A549 (cell line): ENCODE data around the gene MRPL53.

ENCODE experiments used
- POLR2A ChIP-seq: IDR thresholded peaks from 2 replicates; pipeline ENCODE4 v1.6.1; 2012; ENCODE audit warnings: mild to moderate bottlenecking, low read length
- RAD21 ChIP-seq, 2 experiments: fragments of >200 bp in 1 of 2; sonication (Bioruptor Twin) in 1 of 2; formaldehyde crosslinking in 1 of 2; IDR thresholded peaks in 1 of 2; conservative IDR thresholded peaks in 1 of 2; 2 replicates in 1 of 2; 3 replicates in 1 of 2; pipeline ENCODE4 v1.6.1; 2012 to 2018; ENCODE audit warnings: inconsistent platforms in 1 of 2
- ZNF302 ChIP-seq: fragments of 250-450 bp; sonication (Bioruptor Pico); IDR thresholded peaks from 2 replicates; pipeline ENCODE4 v1.9.0; 2021; ENCODE audit warnings: inconsistent platforms, mild to moderate bottlenecking, moderate library complexity
- TF ChIP-seq, protein P1 (sequence below): fragments of >200 bp; sonication (Bioruptor Twin); formaldehyde crosslinking; IDR thresholded peaks from 3 replicates; pipeline ENCODE4 v1.5.1; 2016
- TF ChIP-seq, protein P2 (sequence below): fragments of 450-650 bp; IDR thresholded peaks from 2 replicates; pipeline ENCODE4 v1.6.1; 2014; ENCODE audit warnings: antibody characterized with exemption

DNA sequence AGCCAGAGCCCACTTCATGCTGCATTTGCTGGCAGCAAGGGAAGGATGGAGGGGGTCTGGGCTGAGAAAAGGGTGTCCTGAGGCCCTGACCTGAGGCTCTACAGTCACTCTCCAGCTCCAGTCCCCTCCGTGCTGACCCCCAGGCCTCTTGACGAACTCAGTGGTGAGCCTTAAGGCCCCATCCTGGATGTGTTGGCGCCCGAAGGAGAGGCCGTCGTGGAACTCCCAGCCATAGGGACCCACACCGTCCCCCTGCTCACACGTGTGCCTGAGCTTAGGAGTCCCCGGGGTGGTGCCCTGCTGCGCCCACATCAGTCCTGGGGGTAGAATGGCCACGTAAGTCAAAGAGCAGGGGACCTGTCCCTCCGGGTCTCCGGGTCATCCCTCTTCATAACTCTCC, 8.1 kb downstream of the MRPL53 start:
- TF ChIP-seq POLR2A = no peak
- TF ChIP-seq RAD21 (conservative IDR thresholded peaks at IDR 0.05 in 1 of 2, IDR thresholded peaks at IDR 0.05 in 1 of 2) = no peak
- TF ChIP-seq, protein P1, sequence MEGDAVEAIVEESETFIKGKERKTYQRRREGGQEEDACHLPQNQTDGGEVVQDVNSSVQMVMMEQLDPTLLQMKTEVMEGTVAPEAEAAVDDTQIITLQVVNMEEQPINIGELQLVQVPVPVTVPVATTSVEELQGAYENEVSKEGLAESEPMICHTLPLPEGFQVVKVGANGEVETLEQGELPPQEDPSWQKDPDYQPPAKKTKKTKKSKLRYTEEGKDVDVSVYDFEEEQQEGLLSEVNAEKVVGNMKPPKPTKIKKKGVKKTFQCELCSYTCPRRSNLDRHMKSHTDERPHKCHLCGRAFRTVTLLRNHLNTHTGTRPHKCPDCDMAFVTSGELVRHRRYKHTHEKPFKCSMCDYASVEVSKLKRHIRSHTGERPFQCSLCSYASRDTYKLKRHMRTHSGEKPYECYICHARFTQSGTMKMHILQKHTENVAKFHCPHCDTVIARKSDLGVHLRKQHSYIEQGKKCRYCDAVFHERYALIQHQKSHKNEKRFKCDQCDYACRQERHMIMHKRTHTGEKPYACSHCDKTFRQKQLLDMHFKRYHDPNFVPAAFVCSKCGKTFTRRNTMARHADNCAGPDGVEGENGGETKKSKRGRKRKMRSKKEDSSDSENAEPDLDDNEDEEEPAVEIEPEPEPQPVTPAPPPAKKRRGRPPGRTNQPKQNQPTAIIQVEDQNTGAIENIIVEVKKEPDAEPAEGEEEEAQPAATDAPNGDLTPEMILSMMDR = no peak
- TF ChIP-seq ZNF302 = no peak
- TF ChIP-seq, protein P2, sequence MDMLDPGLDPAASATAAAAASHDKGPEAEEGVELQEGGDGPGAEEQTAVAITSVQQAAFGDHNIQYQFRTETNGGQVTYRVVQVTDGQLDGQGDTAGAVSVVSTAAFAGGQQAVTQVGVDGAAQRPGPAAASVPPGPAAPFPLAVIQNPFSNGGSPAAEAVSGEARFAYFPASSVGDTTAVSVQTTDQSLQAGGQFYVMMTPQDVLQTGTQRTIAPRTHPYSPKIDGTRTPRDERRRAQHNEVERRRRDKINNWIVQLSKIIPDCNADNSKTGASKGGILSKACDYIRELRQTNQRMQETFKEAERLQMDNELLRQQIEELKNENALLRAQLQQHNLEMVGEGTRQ = no peak
